ENCODE results near the gene SIRPD. TPM values are rescaled to one million over a fixed set of nuclear protein-coding genes. Genes with fewer than 3 reads are reported as not detected.

The SIRPD gene
- total and polyA plus RNA-seq, 4 donors = 0.28 to 1.9 (median 0.80) TPM

GRCh38 chr20:1505871-1506270 is 51.6 kb downstream of the SIRPD start:
- no peak for ATAC-seq (ENCODE audit: insufficient read depth, low FRiP score)
- no peak overlapping the region for H3K4me3 ChIP-seq
- H3K4me1 ChIP-seq (ENCODE audit: control insufficient read depth in 5 of 5, insufficient read depth in 5 of 5, low read length in 5 of 5) = no peaks in the 10 kb centered on the region
- TF ChIP-seq CTCF (IDR thresholded peaks at IDR 0.05; ENCODE audit: control extremely low read depth, extremely low read depth) = no peak
- no peak overlapping the region for H3K27ac ChIP-seq (ENCODE audit: low read depth in 1 of 2, low read length in 1 of 2)
- no peak for DNase-seq
- no peaks in the 10 kb centered on the region for H3K9me3 ChIP-seq (ENCODE audit: control insufficient read depth in 4 of 4, insufficient read depth in 3 of 4, low read length in 3 of 4)
- H3K27me3 ChIP-seq (ENCODE audit: control insufficient read depth in 3 of 3, insufficient read depth in 3 of 3, low read length in 2 of 3) = peaks cover 0 to 7% (median 4%) of the 10 kb centered on the region in 3 donors
- 70 to 97% methylated on average over 1 of the region's 1 CpG for WGBS, 2 donors
- H3K9ac ChIP-seq (ENCODE audit: insufficient read depth in 1 of 2, low read length in 2 of 2) = no peak overlapping the region
- no peaks in the 10 kb centered on the region for H3K36me3 ChIP-seq (ENCODE audit: control insufficient read depth in 4 of 4, insufficient read depth in 4 of 4, low read length in 4 of 4)

- ATAC-seq (ENCODE audit: insufficient read depth, low FRiP score) = no peak
- Histone ChIP-seq H3K27ac (ENCODE audit: low read depth in 1 of 2, low read length in 1 of 2) (no peak overlapping the region), H3K9ac (ENCODE audit: insufficient read depth in 1 of 2, low read length in 2 of 2) (no peak overlapping the region), H3K4me3 (no peak overlapping the region), H3K36me3 (ENCODE audit: control insufficient read depth in 4 of 4, insufficient read depth in 4 of 4, low read length in 4 of 4) (no peaks in the 10 kb centered on the region), H3K27me3 (ENCODE audit: control insufficient read depth in 3 of 3, insufficient read depth in 3 of 3, low read length in 2 of 3) (peaks cover 0 to 7% (median under 1%) of the 10 kb centered on the region in 3 donors), H3K9me3 (ENCODE audit: control insufficient read depth in 4 of 4, insufficient read depth in 3 of 4, low read length in 3 of 4) (no peaks in the 10 kb centered on the region), H3K4me1 (ENCODE audit: control insufficient read depth in 5 of 5, insufficient read depth in 5 of 5, low read length in 5 of 5) (no peaks in the 10 kb centered on the region)
- TF ChIP-seq CTCF (IDR thresholded peaks at IDR 0.05; ENCODE audit: control extremely low read depth, extremely low read depth) = no peak
- DNase-seq = no peak
- 71 to 72% methylated on average over 3 of the region's 3 CpGs for WGBS, 2 donors
Measured at GRCh38 chr20:1505361-1505760, 52.1 kb downstream of the SIRPD start.

- Histone ChIP-seq H3K36me3 (ENCODE audit: control insufficient read depth in 4 of 4, insufficient read depth in 4 of 4, low read length in 4 of 4) (no peaks in the 10 kb centered on the region), H3K4me1 (ENCODE audit: control insufficient read depth in 5 of 5, insufficient read depth in 5 of 5, low read length in 5 of 5) (no peaks in the 10 kb centered on the region), H3K4me3 (no peak overlapping the region), H3K27me3 (ENCODE audit: control insufficient read depth in 3 of 3, insufficient read depth in 3 of 3, low read length in 2 of 3) (peaks cover 0 to 7% (median 0%) of the 10 kb centered on the region in 3 donors), H3K9ac (ENCODE audit: insufficient read depth in 1 of 2, low read length in 2 of 2) (no peak overlapping the region), H3K9me3 (ENCODE audit: control insufficient read depth in 4 of 4, insufficient read depth in 3 of 4, low read length in 3 of 4) (peaks cover 0 to 2% (median 0%) of the 10 kb centered on the region in 4 donors), H3K27ac (ENCODE audit: low read depth in 1 of 2, low read length in 1 of 2) (no peak overlapping the region)
- ATAC-seq (ENCODE audit: insufficient read depth, low FRiP score) (peak; percentile 96), DNase-seq (peak; percentile 70 to 78 (median 72))
- 2 to 4% methylated on average over 8 of the region's 8 CpGs for WGBS, 2 donors
- TF ChIP-seq CTCF (IDR thresholded peaks at IDR 0.05; ENCODE audit: control extremely low read depth, extremely low read depth) = peak; percentile 97
Measured at GRCh38 chr20:1503564-1504227, 53.8 kb downstream of the SIRPD start.

Measured in lung (tissue), 12 donors.